Heart left ventricle (tissue), 16 donors: ENCODE measurements around the gene POU3F1. TPM values are rescaled to one million over a fixed set of nuclear protein-coding genes. Genes with fewer than 3 reads are reported as not detected.

ENCODE experiments used
- ATAC-seq, 4 donors: fragments of 200-7000 bp; cut with Tn5 transposase; one replicate each; pipeline ENCODE4 v1.9.1; 2020 to 2022; ENCODE audit warnings: moderate library complexity in 4 of 4, mild to moderate bottlenecking in 3 of 4, moderate number of reproducible peaks in 1 of 4
- DNase-seq, 5 donors: peaks; one replicate each; pipeline ENCODE4 v3.0.0-alpha.2; 2020
- H3K27ac ChIP-seq, 12 donors: fragments of 200-600 bp; sonication (generic) in 4 of 12; one replicate each; pipeline versions ENCODE4 v1.5.0 to v1.8.0; 2016 to 2022; ENCODE audit warnings: mild to moderate bottlenecking in 2 of 12
- H3K27me3 ChIP-seq, 9 donors: fragments of 200-600 bp; sonication (generic) in 2 of 9; one replicate each; pipeline versions ENCODE4 v1.5.1 to v1.8.0; 2016 to 2022; ENCODE audit warnings: mild to moderate bottlenecking in 3 of 9
- H3K36me3 ChIP-seq, 9 donors: fragments of 200-600 bp; sonication (generic) in 2 of 9; one replicate each; pipeline versions ENCODE4 v1.5.0 to v1.8.0; 2018 to 2022; ENCODE audit warnings: mild to moderate bottlenecking in 2 of 9
- H3K4me1 ChIP-seq, 12 donors: fragments of 200-600 bp; sonication (generic) in 4 of 12; one replicate each; pipeline versions ENCODE4 v1.5.0 to v1.8.0; 2016 to 2022; ENCODE audit warnings: mild to moderate bottlenecking in 3 of 12
- H3K4me3 ChIP-seq, 12 donors: fragments of 200-600 bp; sonication (generic) in 4 of 12; one replicate each; pipeline versions ENCODE4 v1.5.0 to v1.8.0; 2017 to 2022; ENCODE audit warnings: mild to moderate bottlenecking in 9 of 12, moderate library complexity in 4 of 12
- H3K9me3 ChIP-seq, 12 donors: fragments of 200-600 bp; sonication (generic) in 4 of 12; one replicate each; pipeline versions ENCODE4 v1.5.0 to v1.8.0; 2016 to 2022; ENCODE audit warnings: mild to moderate bottlenecking in 1 of 12
- CTCF ChIP-seq, 12 donors: fragments of 200-600 bp; sonication (generic) in 4 of 12; IDR thresholded peaks; one replicate each; pipeline versions ENCODE4 v1.5.0 to v1.8.0; 2018 to 2022; ENCODE audit warnings: antibody characterized with exemption in 12 of 12, mild to moderate bottlenecking in 5 of 12
- POLR2A ChIP-seq, 2 donors: fragments of 450-650 bp; IDR thresholded peaks; one replicate each; pipeline ENCODE4 v1.6.1; 2017; ENCODE audit warnings: antibody characterized with exemption in 2 of 2, mild to moderate bottlenecking in 2 of 2, moderate library complexity in 2 of 2
- WGBS, 4 donors: extraction: QIAGEN DNeasy Blood & Tissue Kit in 2 of 4; methylation state at CpG; one replicate each; pipeline versions ENCODE4 v1.1.5 to v1.1.7; 2013 to 2018; 5-methylcytosine and 5-hydroxymethylcytosine counted together
- intact Hi-C, 10 donors: fragments of 100-400 bp; cut with DNase I; formaldehyde crosslinking; loops; one replicate each; pipeline versions ENCODE4 v1.11.1 to v1.14.2; 2022
- polyA plus RNA-seq, 2 donors: library from polyadenylated mRNA; stranded (reverse); fragments of 200-250 nt; gene quantifications; one replicate each; pipeline ENCODE4 v1.2.3, GENCODE V29; 2013
- total RNA-seq, 9 donors: library from RNA; depleted of rRNA in 2 of 9; stranded (reverse); fragments of >200 nt in 2 of 9; fragmentation: NEBNext Ultra II Directional in 3 of 9; extraction: Animal tissue kit (Norgen Biotek cat#: 25700) in 3 of 9; gene quantifications; one replicate each; pipeline versions ENCODE4 v1.1.0 to v1.2.4, GENCODE V29; 2016 to 2023
- donor health status: ischemic (EF 13 %, LVEDD 7.1; RV severe dilation, severe dysfunction).
- donor health status: healthy with polysubstance abuse.
- donor health status: DM: no; HTN: yes; CAD: no.
- donor health status: DM: no; HTN: no; CAD: no.
- donor health status: ischemic (EF 25% LVEDD 6.9; RV normal size, moderate dysfunction).
- donor health status: ischemic (EF 25% LVEDD 5.7; RV mildly dilated, moderate dysfunction).
- donor health status: healthy.
- donor health status: DM: yes; HTN: yes; CAD: no.
- donor health status: ischemic (EF 35%, LVEDD 5.7; RV mildly dilated, moderate dysfunction).
- donor health status: nonischemic (EF 11% LVEDD 7.7; RV severe dilation, severe dysfunction).
- donor health status: DM: yes; HTN: yes; CAD: no.
- donor health status: PGD.
- donor health status: ischemic (EF 29% LVEDD 5.4; RV normal size, mild dysfunction).
- donor health status: nonischemic (EF 23%, LVEDD 6.1; RV moderate dilation, normal function).

POU3F1 gene
- total and polyA plus RNA-seq, 11 donors: 0.17 to 0.18 TPM; not detected in 9

DNA sequence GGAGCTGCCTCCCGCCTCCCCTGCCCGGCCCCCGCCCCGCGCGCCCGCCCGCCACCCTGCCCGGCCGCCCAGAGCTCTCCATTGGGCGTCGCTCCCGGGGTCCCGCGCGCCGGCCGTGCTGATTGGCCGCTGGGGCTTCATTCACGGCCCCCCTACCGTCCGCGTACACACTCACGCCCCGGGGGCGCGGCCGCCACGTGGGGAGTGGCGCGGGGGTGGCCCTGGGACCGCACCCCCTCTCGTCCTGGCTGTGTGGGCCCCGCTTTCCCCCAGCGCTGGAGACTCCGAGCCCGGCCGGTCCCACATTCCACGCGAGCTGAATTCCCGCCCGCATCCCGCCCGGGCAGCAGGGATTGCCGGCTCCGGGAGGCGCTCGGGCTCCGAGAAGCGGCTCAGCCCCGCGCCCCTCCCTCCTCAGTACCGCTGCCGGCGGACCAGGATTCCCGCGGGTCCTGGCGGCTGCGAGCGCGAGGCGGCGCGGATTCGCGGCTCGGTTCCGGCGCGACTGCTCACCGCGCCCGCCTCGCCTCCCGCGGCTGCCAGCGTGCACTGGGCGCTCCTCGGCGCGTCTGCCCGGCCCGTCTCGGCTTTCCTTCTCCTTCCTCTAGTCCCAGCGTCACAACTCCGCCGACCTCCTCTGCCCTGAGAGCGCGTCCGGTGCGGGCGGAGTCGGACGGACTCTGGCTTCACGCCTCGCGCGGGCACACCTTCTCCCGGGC is 450 bp upstream of the POU3F1 start:
- peak; percentile 86 to 94 (median 91) for DNase-seq
- peak; percentile 93 to 97 (median 96) for ATAC-seq
- peak overlapping the region; percentile 30 to 82 (median 66) for H3K4me3 ChIP-seq
- intact Hi-C loops: loop anchor here in 6 of 10 donors (5.0 to 10.0 kb wide), 4 partner anchors 538 to 788 kb away; no protein-coding TSS in a partner anchor
- H3K27ac ChIP-seq: peak overlapping the region in 4 of 12 donors; percentile 13 to 72 (median 55)
- 0 to 2% (median 1%) methylated on average over 47 to 99 of the region's 99 CpGs for WGBS, 4 donors
- no peaks in the 10 kb centered on the region for H3K36me3 ChIP-seq
- H3K9me3 ChIP-seq: no peaks in the 10 kb centered on the region
- H3K4me1 ChIP-seq: peaks cover 3 to 38% (median 19%) of the 10 kb centered on the region in 12 donors
- TF ChIP-seq POLR2A (IDR thresholded peaks at IDR 0.05): no peak
- TF ChIP-seq CTCF (IDR thresholded peaks at IDR 0.05): peak in 5 of 12 donors; percentile 13 to 35 (median 23)
- H3K27me3 ChIP-seq: peaks cover 31 to 65% (median 37%) of the 10 kb centered on the region in 9 donors

DNA sequence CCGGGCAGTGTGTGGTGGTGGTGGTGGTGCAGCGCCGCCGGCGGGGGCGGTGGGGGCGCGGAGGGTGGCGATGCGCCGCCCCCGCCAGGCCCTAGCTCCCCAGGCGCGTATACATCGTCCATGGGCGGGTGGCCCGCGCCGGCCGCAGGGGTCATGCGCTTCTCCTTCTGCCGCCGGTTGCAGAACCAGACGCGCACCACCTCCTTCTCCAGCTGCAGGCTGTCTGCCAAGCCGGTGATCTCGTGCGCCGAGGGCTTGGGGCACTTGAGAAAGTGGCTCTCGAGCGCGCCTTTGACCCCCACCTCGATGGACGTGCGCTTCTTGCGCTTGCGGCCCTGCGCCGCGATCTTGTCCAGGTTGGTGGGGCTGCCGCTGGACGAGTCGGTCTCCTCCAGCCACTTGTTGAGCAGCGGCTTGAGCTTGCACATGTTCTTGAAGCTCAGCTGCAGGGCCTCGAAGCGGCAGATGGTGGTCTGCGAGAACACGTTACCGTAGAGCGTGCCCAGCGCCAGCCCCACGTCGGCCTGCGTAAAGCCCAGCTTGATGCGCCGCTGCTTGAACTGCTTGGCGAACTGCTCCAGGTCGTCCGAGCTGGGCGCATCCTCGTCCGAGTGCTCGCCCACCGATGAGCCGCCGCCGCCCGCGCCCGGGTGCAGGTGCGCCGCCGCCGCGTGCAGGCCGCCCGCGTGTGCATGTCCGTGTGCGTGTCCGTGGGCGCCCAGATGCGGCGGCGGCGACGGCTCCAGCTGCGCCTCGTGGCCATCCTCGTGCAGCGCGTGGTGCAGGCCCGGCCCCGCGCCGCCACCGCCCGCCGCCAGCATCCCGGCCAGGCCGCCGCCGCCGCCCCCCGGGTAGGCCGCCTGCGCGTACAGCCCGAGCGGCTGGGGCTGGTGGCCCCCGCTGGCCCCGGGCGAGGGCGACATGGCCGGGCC is 926 bp downstream of the POU3F1 start:
- intact Hi-C loops: loop anchor here in 6 of 10 donors (5.0 to 10.0 kb wide), 4 partner anchors 539 to 789 kb away; no protein-coding TSS in a partner anchor

DNA sequence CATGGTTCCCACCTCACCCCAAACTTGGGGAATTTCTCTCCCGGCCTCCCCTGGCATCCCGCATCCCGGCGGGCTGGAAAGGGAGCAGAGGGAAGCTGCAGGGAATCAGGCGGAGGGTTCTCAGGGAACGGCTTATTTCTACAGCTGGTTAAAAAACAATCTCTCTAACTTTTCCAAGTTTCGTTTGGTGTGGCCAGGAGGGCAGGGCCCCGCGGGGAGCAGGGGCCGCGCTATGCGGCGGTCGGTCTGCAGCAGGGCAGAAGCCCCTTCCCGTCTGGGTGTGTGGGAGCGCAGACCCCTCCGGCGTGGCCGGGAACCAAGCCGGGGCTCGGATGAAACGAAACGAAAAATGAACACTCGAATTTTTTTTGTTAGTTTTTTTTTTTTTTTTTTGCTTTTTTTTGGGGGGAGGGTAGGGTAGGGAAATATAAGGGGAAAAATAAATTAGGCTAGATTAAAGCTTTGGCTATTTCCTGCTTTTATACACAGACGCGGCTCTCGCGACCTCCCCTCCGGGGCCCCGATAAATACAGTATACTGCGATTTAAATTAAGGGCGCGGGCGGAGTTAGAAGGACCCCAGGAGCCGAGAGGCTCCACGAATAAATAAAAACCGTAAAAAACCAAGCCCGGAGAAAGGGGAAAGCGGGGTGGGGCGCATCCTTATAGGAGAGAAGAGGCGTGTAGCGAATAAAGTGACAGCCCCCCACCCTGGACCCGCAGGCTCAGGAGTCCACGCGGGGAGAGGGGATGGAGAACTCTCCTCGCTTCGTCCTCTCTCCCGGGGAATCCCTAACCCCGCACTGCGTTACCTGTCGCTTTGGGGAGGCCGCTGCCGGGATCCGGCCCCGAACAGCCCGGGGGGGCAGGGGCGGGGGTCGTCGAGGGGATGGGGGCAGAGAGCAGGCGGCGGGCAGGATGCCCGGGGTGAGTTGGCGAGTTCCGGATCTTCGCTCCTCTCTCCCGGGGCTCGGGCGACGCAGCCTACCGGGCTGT is 2.1 kb downstream of the POU3F1 start:
- Histone ChIP-seq H3K27me3 (peaks cover 40 to 76% (median 52%) of the 10 kb centered on the region in 9 donors), H3K27ac (no peak overlapping the region), H3K4me1 (peaks cover 3 to 38% (median 19%) of the 10 kb centered on the region in 12 donors), H3K36me3 (no peaks in the 10 kb centered on the region), H3K4me3 (peak overlapping the region in 8 of 12 donors; percentile 2 to 82 (median 16)), H3K9me3 (no peaks in the 10 kb centered on the region)
- DNase-seq (no peak), ATAC-seq (no peak)
- intact Hi-C loops: loop anchor here in 6 of 10 donors (5.0 to 10.0 kb wide), 5 partner anchors 540 to 790 kb away; no protein-coding TSS in a partner anchor
- WGBS, 4 donors: 4 to 7% (median 5%) methylated on average over 52 to 70 of the region's 70 CpGs
- TF ChIP-seq POLR2A (IDR thresholded peaks at IDR 0.05) (no peak), CTCF (IDR thresholded peaks at IDR 0.05) (no peak)

More for the DNA sequence above, 926 bp downstream of the POU3F1 start:
- Histone ChIP-seq H3K4me3 (peak overlapping the region in 9 of 12 donors; percentile 3 to 82 (median 48)), H3K9me3 (no peaks in the 10 kb centered on the region), H3K4me1 (peaks cover 3 to 38% (median 19%) of the 10 kb centered on the region in 12 donors), H3K27me3 (peaks cover 40 to 76% (median 49%) of the 10 kb centered on the region in 9 donors), H3K36me3 (no peaks in the 10 kb centered on the region), H3K27ac (no peak overlapping the region)
- TF ChIP-seq POLR2A (IDR thresholded peaks at IDR 0.05) (no peak), CTCF (IDR thresholded peaks at IDR 0.05) (no peak)
- WGBS, 4 donors: 2 to 4% (median 3%) methylated on average over 24 to 115 of the region's 115 CpGs
- no peak for ATAC-seq
- no peak for DNase-seq
